ENCODE results near the gene REXO1.

The REXO1 gene

GRCh38 chr19:1846517-1847204 lies 1.6 kb downstream of the REXO1 start:
- DNase-seq: no peak

- DNase-seq: no peak
Observed at GRCh38 chr19:1845642-1846041, 2.6 kb downstream of the REXO1 start.

GRCh38 chr19:1845125-1845515 lies 3.2 kb downstream of the REXO1 start:
- no peak for DNase-seq

- DNase-seq: no peak
Observed at GRCh38 chr19:1844513-1845124, 3.7 kb downstream of the REXO1 start.

GRCh38 chr19:1843646-1844394 lies 4.5 kb downstream of the REXO1 start:
- no peak for DNase-seq

- no peak for DNase-seq
Observed at GRCh38 chr19:1843116-1843515, 5.2 kb downstream of the REXO1 start.

GRCh38 chr19:1841209-1841924 lies 6.9 kb downstream of the REXO1 start:
- DNase-seq: no peak

GRCh38 chr19:1840541-1841115 lies 7.7 kb downstream of the REXO1 start:
- no peak for DNase-seq

- no peak for DNase-seq
Observed at GRCh38 chr19:1839658-1840540, 8.4 kb downstream of the REXO1 start.

- no peak for DNase-seq
Observed at GRCh38 chr19:1837625-1838105, 10.6 kb downstream of the REXO1 start.

- DNase-seq: no peak
Observed at GRCh38 chr19:1837222-1837565, 11.1 kb downstream of the REXO1 start.

- no peak for DNase-seq
Observed at GRCh38 chr19:1836458-1837221, 11.6 kb downstream of the REXO1 start.

- no peak for DNase-seq
Observed at GRCh38 chr19:1833540-1833939, 14.7 kb downstream of the REXO1 start.

GRCh38 chr19:1832046-1832663 lies 16.1 kb downstream of the REXO1 start:
- DNase-seq: no peak

GRCh38 chr19:1830978-1831377 lies 17.3 kb downstream of the REXO1 start:
- DNase-seq: no peak

GRCh38 chr19:1830568-1830967 lies 17.7 kb downstream of the REXO1 start:
- no peak for DNase-seq

GRCh38 chr19:1829958-1830357 lies 18.3 kb downstream of the REXO1 start:
- no peak for DNase-seq

GRCh38 chr19:1828279-1829238 lies 19.7 kb downstream of the REXO1 start:
- DNase-seq: no peak

GRCh38 chr19:1827566-1828278 lies 20.6 kb downstream of the REXO1 start:
- DNase-seq: no peak
